GM12873 (cell line): ENCODE results near the gene GUCY2C.

Source experiments
- TF ChIP-seq, protein P1 (sequence below): IDR thresholded peaks from 2 replicates; pipeline ENCODE4 v1.5.1; 2012; ENCODE audit warnings: low read depth, mild to moderate bottlenecking, moderate library complexity, low read length, control low read depth; ENCODE audit not compliant: insufficient read depth; ENCODE audit errors: missing control alignments

Gene GUCY2C

DNA sequence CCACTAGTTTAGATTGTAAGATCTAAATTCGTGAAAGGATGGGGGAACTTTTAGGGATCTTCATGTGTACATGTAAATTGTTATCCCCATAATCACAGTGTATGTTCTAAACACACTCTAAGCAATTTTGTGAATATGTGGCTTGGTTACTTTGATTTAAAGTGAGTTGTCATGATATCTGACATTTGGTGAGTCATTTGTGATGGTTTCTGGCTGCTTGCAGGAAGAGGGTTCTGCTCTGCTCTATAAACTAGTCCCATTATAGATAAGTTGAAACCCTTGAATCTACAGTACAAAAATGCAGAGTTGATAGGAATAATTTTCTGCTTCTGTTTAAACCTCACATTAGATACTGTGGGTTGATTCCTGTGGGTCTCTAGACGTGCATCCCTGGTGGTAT, 14.8 kb downstream of the GUCY2C start:
- TF ChIP-seq, protein P1, sequence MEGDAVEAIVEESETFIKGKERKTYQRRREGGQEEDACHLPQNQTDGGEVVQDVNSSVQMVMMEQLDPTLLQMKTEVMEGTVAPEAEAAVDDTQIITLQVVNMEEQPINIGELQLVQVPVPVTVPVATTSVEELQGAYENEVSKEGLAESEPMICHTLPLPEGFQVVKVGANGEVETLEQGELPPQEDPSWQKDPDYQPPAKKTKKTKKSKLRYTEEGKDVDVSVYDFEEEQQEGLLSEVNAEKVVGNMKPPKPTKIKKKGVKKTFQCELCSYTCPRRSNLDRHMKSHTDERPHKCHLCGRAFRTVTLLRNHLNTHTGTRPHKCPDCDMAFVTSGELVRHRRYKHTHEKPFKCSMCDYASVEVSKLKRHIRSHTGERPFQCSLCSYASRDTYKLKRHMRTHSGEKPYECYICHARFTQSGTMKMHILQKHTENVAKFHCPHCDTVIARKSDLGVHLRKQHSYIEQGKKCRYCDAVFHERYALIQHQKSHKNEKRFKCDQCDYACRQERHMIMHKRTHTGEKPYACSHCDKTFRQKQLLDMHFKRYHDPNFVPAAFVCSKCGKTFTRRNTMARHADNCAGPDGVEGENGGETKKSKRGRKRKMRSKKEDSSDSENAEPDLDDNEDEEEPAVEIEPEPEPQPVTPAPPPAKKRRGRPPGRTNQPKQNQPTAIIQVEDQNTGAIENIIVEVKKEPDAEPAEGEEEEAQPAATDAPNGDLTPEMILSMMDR: no peak

DNA sequence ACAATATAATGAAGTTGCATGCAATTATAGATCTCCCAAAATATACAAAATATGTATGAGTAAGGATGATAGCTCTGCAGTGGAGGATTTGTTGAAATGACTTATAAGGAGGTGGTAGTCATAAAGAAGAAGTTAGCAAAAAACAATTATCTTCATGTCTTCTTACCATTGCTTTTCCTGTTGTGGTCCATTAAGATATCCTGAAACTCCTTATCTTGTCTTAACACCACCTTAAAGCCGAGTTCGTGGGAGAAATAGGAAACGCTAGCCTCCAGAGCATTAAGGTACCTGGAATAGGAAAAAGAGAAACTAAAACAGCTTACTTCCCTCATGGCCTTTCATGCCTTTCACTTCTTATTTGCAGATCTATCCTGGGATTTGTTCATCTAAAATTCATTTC, 15.2 kb downstream of the GUCY2C start:
- TF ChIP-seq, protein P1: no peak

DNA sequence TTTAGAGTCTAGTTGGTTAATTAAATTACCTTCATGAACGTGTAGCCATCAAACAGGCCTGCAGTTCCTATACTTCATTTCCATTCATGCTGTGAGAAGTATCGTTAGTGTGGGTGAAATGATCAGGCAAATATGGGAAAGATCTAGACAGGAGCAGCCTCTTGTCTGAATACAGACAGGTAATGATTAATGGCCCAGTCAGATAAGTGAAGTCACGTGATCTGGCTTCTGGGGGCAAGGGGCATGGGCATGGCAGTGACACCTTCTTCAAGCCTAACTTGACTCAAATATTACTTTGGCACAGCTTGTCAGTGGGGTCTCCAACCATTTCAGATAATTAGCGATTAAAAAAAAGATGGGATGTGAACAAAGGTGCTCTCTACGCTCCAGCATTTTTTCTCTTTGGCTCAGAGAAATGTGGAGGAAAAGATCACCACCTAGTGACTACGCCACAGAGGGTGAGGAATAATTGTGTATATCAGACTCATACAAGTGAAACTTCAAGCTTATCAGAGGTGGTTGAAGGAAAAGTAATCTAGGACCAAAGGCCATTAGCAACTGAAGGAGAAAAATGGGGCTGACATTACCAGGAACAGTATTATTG, 17.8 kb downstream of the GUCY2C start:
- TF ChIP-seq, protein P1: no peak

DNA sequence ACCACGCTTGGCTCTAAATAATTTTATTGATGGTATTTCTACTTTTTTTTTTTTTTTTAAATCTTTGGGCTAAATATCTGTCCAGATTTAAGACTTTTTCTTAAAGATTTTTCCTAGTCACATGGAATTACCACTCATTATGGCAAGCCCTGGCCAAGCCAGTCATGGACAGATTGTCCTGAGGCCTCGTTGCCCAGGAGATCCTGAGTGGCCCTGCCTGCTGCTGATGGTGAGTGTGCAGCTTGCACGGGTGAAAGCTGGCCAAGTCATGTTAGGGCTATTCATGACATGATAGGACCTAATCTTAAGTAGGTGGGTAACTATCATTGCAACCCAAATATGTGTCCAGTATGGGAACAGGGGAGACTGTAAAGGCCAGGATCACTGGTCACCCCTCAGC, 27.8 kb downstream of the GUCY2C start:
- TF ChIP-seq, protein P1: no peak

DNA sequence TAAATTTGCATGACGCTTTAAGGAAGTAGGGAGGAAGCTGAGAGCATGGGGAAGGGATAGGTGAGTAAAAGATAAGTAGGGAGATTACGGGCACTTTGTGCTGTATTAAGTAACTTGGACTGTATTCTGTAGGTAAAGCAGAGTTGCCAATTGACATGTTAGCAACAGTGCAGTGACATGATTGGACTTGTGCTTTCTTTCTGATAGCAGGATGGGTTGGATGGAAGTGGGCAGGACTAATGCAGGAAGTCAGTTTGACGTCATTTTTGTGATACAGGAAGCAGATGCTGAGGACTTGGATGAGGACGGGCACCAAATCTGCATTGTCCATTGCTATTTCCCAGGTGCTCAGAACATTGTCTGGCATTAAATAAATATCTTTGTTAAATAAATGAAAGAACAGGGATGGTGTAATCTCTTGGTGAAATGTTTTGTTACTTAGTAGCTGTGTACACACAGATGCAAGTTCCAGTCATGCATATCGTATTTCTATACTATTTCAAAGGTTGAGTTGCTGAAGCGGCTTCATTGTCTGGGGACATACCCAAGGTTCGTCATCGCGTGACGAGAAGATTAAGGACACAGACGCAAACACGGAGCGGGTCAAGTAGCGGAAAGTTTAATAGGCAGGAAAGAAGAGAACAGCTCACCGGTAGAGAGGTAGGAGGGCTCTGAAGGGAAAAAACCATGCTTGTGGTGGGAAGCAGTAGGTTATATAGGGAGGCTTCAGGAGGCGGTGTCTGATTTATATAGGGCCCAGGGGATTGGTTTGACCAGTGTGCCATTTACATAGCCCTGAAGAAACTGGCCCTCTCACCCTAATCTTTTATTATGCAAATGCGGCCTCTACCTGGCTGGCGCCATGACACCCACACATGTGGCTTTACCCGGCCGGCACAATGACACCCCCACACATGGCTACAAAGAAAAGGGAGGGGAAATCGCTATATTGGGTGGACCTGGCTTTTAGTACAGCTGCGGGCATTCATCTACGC, 30.7 kb downstream of the GUCY2C start:
- TF ChIP-seq, protein P1: no peak

DNA sequence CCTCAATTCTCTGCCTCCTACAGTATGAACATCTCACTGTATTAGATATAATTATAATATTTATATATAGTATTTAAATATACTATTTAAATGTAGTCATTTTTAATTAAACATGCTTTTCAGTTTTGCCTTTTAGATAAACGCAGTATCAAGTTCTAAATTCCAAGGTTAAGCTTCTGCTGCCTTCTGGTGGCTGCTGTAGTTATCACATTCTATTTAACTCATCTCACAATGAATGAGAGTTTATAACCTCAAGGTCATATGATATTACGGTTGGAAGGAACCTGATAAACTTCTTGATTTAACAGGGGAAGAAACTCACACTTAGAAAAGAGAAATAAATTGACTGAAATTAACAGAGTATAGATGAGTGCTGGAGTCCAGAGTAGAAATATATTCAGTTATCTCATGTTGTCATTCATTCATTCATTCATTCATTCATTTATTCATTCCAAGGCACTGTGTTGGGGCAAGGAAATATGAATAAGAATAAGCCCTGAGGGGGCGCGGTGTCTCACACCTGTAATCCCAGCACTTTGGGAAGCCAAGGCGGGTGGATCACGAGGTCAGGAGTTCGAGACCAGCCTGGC, 31.9 kb downstream of the GUCY2C start:
- TF ChIP-seq, protein P1: peak; percentile 65

DNA sequence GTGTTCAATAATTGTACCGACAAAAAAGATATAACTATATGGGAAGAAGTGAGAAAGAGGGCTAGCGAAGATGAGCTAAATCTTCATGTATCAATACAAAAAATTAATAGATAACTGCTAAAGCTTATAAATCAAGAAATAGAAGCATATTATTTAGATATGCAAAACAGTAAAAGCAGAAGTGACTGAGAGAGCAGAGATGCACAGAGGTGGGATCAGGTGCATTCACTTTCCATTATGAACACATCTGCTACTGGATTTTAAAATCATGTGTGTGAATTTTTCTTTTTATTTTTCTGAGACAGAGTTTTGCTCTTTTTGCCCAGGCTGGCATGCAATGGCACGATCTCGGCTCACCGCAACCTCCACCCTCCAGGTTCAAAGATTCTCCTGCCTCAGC, 33.4 kb downstream of the GUCY2C start:
- TF ChIP-seq, protein P1: no peak
